Vagina (tissue), 2 donors: ENCODE measurements around the gene LAMC1.

Experiments used
- POLR2A ChIP-seq, 2 donors: fragments of 450-650 bp; IDR thresholded peaks; one replicate each; pipeline ENCODE4 v1.6.1; 2017; ENCODE audit warnings: antibody characterized with exemption in 2 of 2, mild to moderate bottlenecking in 2 of 2, moderate library complexity in 2 of 2
- POLR2AphosphoS5 ChIP-seq, 2 donors: sonication (generic); formaldehyde crosslinking; IDR thresholded peaks; one replicate each; pipeline ENCODE4 v1.9.0; 2017; ENCODE audit warnings: antibody characterized with exemption in 2 of 2, mild to moderate bottlenecking in 2 of 2, low read depth in 1 of 2; ENCODE audit not compliant: insufficient read depth in 1 of 2
- TF ChIP-seq, protein P1 (sequence below), 3 experiments: fragments of 450-650 bp in 2 of 3; fragments of 200-600 bp in 1 of 3; sonication (generic) in 1 of 3; IDR thresholded peaks; one replicate each; pipeline ENCODE4 v1.5.1; 2017 to 2019; ENCODE audit warnings: antibody characterized with exemption in 3 of 3, mild to moderate bottlenecking in 2 of 3, moderate library complexity in 2 of 3

DNA sequence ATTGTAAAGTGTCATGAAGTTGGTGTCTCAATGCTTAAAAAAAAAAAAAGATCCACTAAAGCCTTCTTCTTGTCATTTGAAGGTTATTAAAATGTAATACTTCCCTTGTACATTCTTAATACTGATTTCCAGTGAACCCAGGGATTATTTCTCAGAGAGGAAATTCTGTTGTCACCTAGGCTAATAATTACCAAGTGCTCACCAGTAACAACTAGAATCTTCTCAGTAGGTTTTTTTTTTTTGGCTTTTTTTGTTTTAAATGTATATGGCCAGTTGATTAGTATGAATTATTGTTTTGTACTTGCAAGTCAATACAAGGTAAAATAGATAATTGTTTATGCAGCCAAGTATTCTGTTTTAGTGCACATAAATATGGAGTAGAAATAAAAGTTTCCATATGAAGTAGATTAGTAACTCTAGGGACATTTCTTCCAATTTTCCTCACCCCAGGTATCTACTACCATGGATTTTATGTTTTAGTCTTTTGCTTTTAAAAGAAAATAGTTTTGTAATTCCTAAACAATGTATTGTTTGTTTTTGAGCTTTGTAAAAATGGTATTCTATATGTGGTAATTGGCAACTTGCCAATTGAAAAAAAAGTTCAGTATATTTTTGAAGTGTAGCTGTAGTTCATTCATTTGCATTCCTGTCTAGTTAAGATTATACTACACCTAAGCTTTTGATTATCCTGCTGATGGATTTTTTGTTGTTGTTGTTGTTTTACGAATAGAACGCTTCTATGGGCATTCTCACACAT lies 21.9 kb downstream of the LAMC1 start:
- TF ChIP-seq, protein P1, sequence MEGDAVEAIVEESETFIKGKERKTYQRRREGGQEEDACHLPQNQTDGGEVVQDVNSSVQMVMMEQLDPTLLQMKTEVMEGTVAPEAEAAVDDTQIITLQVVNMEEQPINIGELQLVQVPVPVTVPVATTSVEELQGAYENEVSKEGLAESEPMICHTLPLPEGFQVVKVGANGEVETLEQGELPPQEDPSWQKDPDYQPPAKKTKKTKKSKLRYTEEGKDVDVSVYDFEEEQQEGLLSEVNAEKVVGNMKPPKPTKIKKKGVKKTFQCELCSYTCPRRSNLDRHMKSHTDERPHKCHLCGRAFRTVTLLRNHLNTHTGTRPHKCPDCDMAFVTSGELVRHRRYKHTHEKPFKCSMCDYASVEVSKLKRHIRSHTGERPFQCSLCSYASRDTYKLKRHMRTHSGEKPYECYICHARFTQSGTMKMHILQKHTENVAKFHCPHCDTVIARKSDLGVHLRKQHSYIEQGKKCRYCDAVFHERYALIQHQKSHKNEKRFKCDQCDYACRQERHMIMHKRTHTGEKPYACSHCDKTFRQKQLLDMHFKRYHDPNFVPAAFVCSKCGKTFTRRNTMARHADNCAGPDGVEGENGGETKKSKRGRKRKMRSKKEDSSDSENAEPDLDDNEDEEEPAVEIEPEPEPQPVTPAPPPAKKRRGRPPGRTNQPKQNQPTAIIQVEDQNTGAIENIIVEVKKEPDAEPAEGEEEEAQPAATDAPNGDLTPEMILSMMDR (IDR thresholded peaks at IDR 0.05), result no peak
- TF ChIP-seq POLR2A (IDR thresholded peaks at IDR 0.05) (no peak), POLR2AphosphoS5 (IDR thresholded peaks at IDR 0.05; ENCODE audit: insufficient read depth in 1 of 2, low read depth in 1 of 2) (no peak)
